NCI-H526 (cell line): ENCODE data around the gene CMBL.
"Not testable (repeated sequence)": the region's sequence is repeated elsewhere in the genome, so short reads cannot be mapped to it uniquely, and the experiment has no call there.

Experiments used
- DNase-seq, 2 experiments: peaks; one replicate each; lab custom pipeline; 2025; lab: John Stamatoyannopoulos, UW

The CMBL gene

DNA sequence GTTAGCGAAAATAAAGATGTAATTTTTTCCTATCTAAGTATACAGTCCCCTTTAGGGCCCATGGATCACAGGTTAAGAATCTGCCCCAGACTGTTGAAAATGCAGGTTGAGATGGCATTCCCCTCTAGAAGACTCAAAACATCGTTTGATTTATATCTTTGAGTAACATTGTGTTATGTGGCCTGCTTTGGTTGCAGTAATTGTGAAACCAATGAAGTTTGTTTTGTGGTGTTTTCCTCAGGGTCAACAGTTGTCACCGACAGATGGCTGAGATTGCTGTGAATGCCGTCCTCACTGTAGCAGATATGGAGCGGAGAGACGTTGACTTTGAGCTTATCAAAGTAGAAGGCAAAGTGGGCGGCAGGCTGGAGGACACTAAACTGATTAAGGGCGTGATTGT lies 49.8 kb downstream of the CMBL start:
- no peak for DNase-seq

DNA sequence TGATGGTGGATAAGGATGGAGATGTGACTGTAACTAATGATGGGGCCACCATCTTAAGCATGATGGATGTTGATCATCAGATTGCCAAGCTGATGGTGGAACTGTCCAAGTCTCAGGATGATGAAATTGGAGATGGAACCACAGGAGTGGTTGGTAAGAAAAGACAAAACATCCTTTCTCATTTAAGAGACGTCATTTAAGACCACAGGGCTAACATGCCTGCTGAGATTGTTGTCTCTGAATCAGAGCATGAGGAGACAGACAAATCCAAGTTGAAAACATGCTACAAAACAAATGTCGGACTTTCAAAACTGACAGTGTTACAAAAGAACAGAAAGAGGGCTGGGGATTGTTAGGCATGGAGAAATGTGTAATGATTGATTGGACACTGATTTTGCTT lies 53.0 kb downstream of the CMBL start:
- no peak for DNase-seq

DNA sequence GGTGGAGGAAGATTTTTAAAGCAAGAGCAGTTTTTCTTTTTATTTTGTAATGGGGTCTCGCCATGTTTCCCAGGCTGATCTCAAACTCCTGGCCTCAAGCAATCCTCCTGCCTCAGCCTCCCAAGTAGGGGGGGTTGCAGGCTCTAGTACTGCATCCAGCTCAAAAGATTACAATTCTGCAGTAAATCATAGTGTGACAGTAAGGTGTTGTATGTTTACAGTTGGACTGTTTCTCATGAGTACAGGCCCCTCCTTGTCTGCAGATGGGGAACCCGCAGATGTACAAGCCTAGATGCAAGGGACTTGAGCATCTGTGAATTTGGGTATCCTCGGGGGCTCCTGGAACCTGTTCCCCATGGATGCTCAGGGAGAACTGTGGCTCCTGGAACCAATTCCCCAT lies 54.3 kb downstream of the CMBL start:
- no peak for DNase-seq

DNA sequence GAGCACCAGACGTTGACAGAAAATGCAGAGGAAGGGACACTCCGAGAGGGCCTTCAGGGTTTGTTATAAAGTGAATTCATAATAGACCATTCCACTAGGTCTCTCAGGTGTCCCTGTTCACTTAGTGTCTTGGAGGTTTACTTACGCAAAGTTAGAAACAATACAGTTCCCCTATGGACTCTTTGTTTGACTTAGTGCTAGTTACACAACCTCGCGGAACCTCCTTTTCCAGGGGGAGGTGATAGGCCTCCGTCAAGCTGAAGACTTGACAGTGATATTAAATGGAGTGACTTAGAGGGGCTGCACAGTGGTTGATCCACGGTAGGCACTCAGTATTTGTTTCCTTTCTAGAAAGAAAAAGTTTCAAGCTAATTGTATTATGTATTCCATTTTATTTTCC lies 56.3 kb downstream of the CMBL start:
- peak in 1 of 2 experiments; percentile 7 for DNase-seq

DNA sequence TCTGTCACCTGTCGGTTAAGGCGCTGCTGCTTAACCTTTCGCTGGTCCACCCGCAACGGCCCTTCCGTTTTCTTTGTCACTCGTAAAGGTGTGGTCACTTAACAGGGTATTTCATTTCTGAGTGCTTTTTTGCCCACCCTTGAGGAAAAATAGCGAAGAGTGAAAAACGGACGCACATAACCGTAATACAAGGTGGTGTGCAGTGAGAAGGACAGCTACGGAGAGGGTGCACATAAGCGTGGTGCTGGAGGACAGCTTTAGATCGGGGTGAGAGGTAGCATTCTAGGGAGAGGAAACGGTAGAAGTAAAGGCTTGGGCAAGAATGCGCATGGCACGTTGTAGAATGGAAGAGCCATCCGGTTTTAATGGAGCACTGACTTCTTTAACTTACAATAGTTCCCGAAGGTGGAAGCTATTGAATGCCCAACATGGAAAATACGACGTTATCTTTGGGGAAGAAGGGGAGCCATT lies 56.9 kb downstream of the CMBL start:
- DNase-seq, result peak in 1 of 2 experiments; percentile 16

DNA sequence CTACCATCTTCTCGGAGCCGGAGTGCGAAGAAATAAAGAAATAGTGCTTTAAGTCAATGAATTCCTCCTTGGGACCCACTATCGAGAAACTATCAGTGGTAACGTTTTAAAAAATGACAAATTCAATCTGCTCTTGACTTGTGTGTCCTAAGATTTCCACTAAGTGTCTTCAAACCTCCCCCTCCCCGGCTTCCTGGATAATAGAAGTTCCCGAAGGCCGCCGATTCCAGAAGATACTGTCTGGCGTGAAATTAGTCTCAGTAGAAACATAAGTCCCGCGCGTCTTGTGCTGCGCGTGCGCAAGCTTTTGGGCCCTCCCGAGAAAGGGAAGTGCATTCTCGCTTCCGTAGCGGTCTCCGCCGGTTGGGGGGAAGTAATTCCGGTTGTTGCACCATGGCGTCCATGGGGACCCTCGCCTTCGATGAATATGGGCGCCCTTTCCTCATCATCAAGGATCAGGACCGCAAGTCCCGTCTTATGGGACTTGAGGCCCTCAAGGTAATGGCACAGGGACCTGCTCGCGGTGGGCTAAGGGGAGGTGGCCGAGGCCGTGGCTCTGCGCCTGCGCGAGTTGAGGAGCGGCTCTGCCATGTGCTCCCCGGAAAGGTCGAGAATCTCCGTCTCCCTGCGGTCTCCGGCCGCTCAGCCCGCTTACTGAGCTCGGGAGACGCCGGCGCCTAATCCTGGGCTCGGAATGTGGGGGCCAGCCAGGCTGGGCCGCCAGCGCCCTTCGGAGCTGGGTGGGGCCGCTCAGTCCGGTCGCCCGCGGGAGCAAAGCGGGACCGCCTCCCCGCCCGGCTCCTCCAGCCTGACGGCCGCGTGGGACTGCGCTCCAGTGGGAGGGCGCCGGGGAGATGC lies 57.5 kb downstream of the CMBL start, which contains the start of gene CCT5:
Gene CCT5, plus strand, starts transcription at position 333 of the 858 bp plus-strand sequence. Its CDS starts 61 bp downstream, at position 394.
- DNase-seq, result peak; percentile 98

DNA sequence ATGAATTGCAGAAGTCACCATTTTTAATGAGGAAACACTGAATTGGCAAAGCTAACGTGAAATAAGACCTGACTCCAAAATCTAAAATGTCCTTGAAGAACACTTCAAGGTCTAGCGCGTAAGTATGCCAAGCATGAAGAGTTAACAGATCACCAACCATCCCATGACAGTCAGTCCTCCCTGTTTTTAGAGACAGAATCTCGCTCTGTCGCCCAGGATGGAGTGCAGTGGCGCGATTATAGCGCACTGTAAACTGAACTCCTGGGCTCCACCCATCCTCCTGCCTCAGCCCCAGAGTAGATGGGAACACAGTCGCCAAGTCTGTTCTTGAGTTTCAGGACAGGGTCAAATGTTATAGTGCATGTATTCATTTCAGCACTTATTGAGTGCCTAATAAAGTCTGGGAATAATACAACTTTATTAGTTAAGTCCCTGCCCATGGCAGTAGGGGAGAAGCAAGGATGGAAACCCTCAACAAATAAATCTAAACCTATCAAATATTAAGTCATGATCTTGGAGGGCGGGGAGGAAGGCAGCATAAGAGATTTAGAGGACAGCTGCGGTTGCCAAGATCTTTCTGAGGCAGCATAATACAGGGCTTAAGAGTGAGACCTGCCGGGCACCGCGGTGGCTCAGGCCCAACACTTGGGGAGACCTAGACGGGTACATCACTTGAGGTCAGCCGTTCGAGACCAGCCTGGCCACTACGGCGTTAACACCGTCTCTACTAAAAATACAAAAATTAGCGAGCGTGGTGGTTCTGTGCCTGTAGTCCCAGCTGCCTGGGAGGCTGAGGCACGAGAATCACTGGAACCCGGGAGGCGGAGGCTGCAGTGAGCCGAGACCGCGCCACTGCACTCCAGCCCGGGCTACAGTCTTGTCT lies 59.1 kb downstream of the CMBL start:
- DNase-seq, result no peak

DNA sequence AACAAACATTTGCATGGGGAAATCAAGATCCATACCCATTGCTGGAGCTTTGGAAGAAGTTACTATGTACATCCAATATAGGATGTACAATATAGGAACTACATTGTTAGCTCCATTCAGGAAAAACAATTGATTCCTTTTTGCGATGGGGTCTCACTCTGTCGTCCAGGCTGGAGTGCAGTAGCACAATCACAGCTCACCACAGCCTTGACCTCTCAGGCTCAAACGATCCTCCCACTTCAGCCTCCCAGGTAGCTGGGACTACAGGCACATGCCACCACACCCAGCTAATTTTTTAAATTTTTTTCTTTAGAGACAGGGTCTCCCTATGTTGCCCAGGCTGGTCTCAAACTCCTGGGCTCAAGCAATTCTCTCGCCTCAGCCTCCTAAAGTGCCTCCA lies 60.5 kb downstream of the CMBL start:
- DNase-seq, result not testable (repeated sequence)

DNA sequence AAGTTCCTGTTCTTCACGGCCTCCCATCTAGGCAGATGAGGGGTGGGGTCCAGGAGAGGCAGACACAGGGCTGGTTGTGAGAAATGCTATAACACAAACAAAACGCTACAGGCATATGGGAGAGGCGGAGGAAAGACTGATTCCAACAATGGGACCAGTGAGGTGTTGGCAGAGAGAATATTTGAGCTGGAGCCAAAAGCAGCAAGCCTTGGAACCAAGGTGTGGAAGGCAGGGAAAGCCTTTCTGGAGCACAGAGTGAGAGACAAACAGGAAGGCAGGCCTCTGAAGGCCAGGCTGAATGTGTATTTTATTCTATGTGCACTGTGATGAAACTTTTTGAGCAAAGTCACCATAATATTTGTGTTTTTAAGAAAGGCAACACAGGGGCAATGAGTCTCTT lies 60.9 kb downstream of the CMBL start:
- DNase-seq, result no peak

DNA sequence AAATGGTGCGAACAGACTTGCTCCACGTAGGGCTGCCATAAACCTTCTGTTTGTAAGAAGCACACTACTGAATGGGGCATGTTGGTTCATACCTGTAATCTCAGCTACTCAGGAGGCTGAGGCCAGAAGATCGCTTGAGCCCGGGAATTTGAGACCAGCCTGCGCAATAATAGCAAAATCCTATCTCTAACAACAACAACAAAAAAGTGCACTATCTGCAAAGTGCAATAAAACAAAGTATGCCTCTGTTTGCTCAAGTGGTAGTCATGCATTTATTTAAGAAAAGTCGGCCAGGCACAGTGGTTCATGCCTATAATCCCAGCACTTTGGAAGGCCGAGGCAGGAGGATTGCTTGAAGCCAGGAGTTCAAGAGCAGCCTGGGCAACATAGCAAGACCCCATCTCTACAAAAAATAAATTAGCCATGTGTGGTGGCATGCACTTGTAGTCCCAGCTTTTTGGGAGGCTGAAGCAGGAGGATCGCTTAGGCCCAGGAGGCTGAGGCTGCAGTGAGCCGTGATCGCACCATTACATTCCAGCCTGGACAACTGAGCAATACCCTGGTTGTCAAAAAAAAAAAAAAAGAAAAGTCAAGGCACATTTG lies 63.3 kb downstream of the CMBL start:
- no peak for DNase-seq

DNA sequence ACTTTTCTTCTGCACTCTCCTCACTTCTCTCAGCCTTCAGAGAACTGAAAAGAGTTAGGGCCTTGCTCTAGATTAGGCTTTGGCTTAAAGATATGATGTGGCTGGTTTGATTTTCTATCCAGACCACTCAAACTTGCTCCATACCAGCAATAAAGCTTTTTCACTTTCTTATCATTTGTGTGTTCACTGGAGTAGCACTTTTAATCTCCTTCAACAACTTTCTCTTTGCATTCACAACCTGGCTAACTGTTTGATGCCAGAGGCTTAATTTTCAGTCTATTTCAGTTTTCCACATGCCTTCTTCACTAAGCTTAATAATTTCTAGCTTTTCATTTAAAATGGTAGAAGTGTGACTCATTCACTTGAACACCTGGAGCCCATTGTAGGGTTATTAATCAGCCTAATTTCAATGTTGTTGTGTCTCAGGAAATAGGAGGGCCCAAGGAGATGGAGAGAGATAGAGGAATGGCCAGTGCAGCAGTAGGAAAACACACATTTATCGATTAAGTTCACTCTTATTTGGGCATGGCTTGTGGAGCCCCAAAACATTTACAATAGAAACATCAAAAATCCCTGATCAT lies 64.0 kb downstream of the CMBL start:
- DNase-seq, result no peak

DNA sequence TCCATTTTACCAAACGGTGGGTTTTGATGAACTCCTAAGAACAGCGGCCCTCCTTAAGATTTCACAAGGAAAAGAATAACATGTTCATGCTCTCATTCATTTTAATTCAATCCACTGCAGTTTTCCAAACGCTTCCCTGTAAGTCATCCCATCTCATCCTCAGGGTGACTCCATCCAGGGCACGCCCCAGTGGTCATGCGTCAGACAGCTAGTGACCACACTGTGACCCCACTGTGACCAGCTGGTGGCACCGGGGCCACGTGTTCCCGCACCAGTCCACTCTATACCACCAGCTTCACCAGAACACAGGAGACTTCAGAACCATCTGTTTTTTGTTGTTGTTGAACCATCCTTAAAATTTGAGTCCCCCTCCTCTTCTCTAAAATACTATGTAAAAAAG lies 72.4 kb downstream of the CMBL start:
- no peak for DNase-seq

DNA sequence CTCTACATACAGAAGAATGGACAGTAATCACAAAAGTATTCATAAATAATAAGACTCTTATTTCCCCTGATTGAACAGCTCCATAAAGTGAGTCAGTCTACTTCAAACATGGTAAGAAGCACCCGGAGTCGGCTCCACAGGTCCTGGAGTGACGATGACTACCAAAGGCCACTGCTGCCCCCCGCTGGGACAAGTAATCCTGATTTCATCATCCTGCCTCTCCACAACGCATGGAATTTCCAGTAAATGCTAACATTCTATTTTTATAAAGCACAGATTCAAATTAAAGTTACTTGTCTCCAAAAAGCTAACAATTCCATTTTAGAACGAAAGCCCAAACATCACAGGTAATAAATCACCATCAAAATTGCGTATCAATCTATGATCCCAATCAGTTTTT lies 74.2 kb downstream of the CMBL start:
- DNase-seq, result peak in 1 of 2 experiments; percentile 60

DNA sequence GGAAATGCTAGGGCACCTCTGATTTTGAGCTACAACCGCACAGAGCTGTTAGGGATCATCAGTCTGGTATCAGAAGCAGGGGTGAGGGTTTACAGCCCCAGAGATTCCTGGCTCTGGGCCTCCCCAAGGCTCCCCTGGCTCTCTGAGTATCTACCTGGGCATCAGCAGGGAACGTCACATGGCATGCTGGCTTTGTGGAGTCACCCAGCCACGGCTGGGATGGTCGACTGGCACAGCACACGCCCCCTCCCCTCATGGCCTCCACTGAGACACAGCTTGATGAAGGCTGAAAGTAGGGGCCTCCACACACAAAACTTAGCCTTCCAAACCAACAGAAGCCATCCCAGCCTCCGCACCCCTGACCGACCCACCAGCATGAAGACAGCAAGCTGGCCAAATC lies 74.7 kb downstream of the CMBL start:
- DNase-seq, result no peak

DNA sequence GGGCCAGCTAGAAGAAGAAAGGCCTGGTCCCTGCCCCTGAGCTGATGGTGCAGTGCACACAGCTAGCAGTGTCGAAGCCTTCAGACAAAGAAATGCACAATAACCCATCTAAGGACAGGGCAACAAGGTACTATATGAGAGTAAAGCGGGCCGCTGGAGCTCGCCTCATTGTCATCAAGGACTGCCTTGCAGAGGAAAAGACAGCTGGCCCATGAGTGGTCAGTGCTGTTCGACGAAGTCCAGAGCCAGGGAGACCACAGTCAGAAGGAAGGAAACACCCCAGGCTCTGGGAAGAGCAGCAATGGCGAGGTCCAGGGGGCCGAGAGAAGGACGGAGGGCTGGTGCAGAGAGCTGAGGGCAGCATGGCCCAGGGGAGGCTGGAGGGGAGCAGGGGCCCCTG lies 75.3 kb downstream of the CMBL start:
- no peak for DNase-seq

DNA sequence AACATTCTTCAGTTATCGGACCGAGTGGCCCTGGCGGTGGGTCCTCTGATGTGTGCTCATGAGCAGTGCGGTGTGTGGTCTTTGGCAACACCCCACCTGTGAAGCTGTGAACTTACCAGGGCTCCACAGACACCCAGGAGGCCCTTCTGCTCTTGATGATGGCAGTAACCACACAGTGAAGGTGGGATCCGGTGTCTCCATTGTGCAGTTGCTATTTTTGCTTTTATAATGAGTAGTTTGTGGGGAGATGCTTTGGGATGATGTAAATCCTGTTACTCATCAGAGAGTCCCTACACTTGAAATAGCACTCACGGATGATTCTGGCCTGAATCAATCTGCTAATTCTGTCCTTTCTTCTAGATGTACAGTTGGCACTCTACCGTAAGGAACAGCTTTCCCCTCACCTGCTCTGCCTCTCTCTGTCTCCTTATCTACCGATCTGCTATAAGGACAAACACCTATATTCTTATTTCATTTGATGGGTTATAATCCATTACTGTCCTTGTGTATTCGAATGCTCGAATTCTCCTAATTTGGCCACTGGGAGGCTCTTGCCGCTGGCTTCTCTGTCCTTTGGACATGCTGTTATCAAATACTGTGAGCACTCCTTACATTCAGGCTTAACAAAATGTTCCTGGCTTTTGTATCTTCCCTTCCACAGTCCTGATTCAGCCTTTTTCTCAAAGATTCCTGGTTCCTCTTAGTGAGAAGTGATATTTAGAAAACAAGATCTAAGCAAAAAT lies 78.2 kb downstream of the CMBL start:
- no peak for DNase-seq

DNA sequence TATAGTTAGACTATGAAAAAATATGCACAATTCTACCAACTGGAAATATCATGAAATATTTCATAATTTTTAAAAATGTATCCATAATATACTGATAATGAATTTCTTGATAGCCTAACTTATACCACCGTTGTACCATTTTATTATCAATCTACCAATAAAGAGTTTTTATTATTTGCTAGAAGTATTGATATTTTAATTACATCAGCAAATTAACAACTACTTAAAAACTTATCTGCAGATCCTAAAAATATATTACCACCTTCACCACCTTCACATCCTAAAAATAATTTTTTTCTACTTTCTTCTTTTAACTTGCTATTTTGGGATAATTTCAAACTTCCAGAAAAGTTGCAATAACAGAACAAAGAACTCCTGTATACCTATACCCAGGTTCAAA lies 79.4 kb downstream of the CMBL start:
- DNase-seq, result no peak
